Large intestine (tissue), 3 donors: ENCODE data around the gene DUSP1. TPM values are rescaled to one million over a fixed set of nuclear protein-coding genes. Genes with fewer than 3 reads are reported as not detected.

ENCODE experiments used
- DNase-seq, 2 donors: peaks; one replicate each; pipeline versions ENCODE4 v3.0.0 to v3.0.0-alpha.2; 2013
- H3K27ac ChIP-seq: one replicate; pipeline ENCODE4 v1.5.1; 2013; ENCODE audit warnings: low read length
- H3K27me3 ChIP-seq: 2 replicates; pipeline ENCODE4 v1.6.1; 2013; ENCODE audit warnings: low read length; ENCODE audit not compliant: control insufficient read depth, insufficient read depth
- H3K36me3 ChIP-seq: 2 replicates; pipeline ENCODE4 v1.6.1; 2013; ENCODE audit warnings: low read length; ENCODE audit not compliant: control insufficient read depth, insufficient read depth
- H3K4me1 ChIP-seq: one replicate; pipeline ENCODE4 v1.6.1; 2013; ENCODE audit warnings: low read length; ENCODE audit not compliant: control insufficient read depth, insufficient read depth
- H3K4me3 ChIP-seq: one replicate; pipeline ENCODE4 v1.5.1; 2013; ENCODE audit warnings: low read length
- H3K9me3 ChIP-seq: one replicate; pipeline ENCODE4 v1.6.1; 2013; ENCODE audit warnings: mild to moderate bottlenecking, low read depth, low read length, moderate library complexity; ENCODE audit not compliant: control insufficient read depth
- WGBS: methylation state at CpG from one replicate; pipeline ENCODE4 v1.1.5; 2013; ENCODE audit warnings: low lambda C conversion rate; ENCODE audit not compliant: insufficient coverage; 5-methylcytosine and 5-hydroxymethylcytosine counted together
- polyA plus RNA-seq: library from polyadenylated mRNA; unstranded; fragments of 120-200 nt; gene quantifications from one replicate; pipeline ENCODE4 v1.2.1, GENCODE V29; 2013

The DUSP1 gene
- polyA plus RNA-seq, 1 donor, result 197 TPM

DNA sequence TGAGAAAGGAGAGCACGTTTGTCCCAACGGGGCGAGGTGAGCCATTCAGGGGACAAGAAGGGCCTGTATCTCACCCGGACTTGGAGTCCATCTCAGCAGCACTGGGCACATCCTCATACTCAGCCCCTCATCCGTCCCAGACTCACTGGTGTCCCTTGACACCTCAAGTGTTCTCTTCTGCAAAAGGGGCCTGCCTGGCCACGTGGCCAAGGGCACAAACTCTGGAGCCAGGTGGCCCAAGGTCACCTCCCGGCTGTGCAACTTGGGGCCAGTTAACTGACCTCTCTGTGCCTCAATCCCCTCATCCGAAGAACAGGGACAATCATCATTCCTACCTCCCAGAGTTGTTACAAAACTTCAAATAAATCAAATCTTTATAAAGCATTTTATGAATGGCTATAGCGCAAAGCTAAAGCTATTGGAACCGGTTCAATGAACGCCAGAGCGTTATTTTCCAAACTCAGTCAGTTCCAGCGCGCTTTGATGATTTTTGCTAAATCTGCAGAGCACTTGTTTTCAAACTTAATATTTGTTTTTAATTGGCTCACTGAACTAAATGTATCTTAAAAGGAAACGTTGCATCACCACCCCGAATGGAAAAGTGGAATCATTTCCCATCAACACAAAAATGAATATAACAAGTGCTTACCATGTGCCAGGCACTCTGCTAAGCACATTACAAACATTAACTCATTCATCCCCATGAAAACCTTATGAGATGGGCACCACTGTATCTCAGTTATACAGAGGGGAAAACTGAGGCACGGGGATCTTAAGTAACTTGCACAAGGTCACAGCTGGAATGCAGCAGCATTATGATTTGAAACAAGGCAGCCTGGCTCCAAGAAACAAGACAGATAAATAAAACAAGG lies 49.3 kb downstream of the DUSP1 start:
- DNase-seq, result no peak
- Histone ChIP-seq H3K36me3 (no peaks in the 10 kb centered on the region), H3K9me3 (no peaks in the 10 kb centered on the region), H3K4me3 (no peak overlapping the region), H3K27me3 (peaks cover 29% of the 10 kb centered on the region), H3K4me1 (no peaks in the 10 kb centered on the region), H3K27ac (no peak overlapping the region)
- 83% methylated on average over 4 of the region's 17 CpGs for WGBS

- no peaks in the 10 kb centered on the region for H3K9me3 ChIP-seq
- no peaks in the 10 kb centered on the region for H3K4me1 ChIP-seq
- H3K4me3 ChIP-seq, result no peak overlapping the region
- DNase-seq, result no peak
- H3K27ac ChIP-seq, result no peak overlapping the region
- H3K36me3 ChIP-seq, result no peaks in the 10 kb centered on the region
- WGBS, result no CpG with 5 or more reads among the region's 5 CpGs
- H3K27me3 ChIP-seq, result peaks cover 29% of the 10 kb centered on the region
Measured at GRCh38 chr5:172720655-172721054, 50.3 kb downstream of the DUSP1 start.

- no peak overlapping the region for H3K4me3 ChIP-seq
- DNase-seq, result no peak
- no peaks in the 10 kb centered on the region for H3K36me3 ChIP-seq
- no peak overlapping the region for H3K27ac ChIP-seq
- whole genome bisulfite sequencing, result no CpG with 5 or more reads among the region's 4 CpGs
- peaks cover 6% of the 10 kb centered on the region for H3K4me1 ChIP-seq
- H3K27me3 ChIP-seq, result peaks cover 28% of the 10 kb centered on the region
- no peaks in the 10 kb centered on the region for H3K9me3 ChIP-seq
Measured at GRCh38 chr5:172719211-172719610, 51.8 kb downstream of the DUSP1 start.

- H3K9me3 ChIP-seq, result no peaks in the 10 kb centered on the region
- H3K4me1 ChIP-seq, result peaks cover 6% of the 10 kb centered on the region
- H3K27ac ChIP-seq, result no peak overlapping the region
- WGBS, result 96% methylated on average over 3 of the region's 3 CpGs
- H3K36me3 ChIP-seq, result no peaks in the 10 kb centered on the region
- DNase-seq, result no peak
- H3K4me3 ChIP-seq, result no peak overlapping the region
- peaks cover 24% of the 10 kb centered on the region for H3K27me3 ChIP-seq
Measured at GRCh38 chr5:172718527-172719114, 52.4 kb downstream of the DUSP1 start.

Other genes with a start within 250 kb of the DUSP1 start
- gene NEURL1B, start 129.9 kb downstream of the DUSP1 start, polyA plus RNA-seq, result 13.5 TPM
- gene ERGIC1, start 63.1 kb upstream of the DUSP1 start, polyA plus RNA-seq, result 112 TPM
- gene RPL26L1, start 188.2 kb upstream of the DUSP1 start, polyA plus RNA-seq, result 40.1 TPM
- gene ATP6V0E1, start 212.6 kb upstream of the DUSP1 start, polyA plus RNA-seq, result 177 TPM